GF-D8 (cell line): ENCODE results near the gene DLX2.

ENCODE experiments used
- DNase-seq: peaks from one replicate; lab custom pipeline; 2025; lab: John Stamatoyannopoulos, UW

Gene DLX2

DNA sequence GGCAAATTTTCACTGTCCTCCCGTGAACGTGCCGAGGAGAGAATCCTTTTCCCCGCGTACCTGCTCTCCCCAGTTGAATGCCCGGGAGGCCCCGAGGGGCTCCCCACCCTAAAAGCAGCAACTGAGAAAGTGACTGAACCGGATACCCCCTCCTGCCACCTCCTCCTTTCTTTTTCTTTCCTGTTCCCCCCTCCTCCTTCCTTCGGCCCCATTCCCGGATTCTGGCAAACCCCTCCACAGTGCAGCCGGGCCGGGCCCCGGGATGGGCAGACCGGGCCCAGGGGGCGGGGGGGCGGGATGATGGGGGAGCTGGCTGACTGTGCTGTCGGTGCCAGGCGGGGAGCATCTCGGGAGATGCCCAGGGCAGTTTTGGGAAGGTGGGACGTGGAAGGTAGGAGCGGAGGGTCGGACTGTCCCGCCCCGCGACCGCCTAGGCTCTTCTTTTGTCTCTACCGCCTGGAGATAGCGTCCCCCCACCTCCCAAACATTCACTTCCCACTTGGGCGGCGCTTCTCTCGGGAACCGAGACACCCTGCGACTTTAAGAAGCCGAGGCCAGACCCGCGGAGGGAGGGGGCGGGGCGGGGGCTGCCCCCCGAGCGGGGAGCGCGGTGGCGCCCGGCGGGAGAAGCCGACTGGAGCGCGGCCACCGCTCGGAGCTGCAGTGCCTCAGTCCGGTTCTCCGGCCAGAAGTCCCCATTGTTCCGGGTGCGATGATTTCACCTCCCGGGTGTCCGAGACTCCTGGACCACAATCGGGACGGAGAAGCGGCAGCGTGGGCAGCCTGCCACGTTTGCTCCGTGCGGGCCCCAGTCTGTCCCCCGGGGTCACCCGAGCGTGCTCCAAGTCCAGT lies 8.2 kb downstream of the DLX2 start:
- DNase-seq: no peak

DNA sequence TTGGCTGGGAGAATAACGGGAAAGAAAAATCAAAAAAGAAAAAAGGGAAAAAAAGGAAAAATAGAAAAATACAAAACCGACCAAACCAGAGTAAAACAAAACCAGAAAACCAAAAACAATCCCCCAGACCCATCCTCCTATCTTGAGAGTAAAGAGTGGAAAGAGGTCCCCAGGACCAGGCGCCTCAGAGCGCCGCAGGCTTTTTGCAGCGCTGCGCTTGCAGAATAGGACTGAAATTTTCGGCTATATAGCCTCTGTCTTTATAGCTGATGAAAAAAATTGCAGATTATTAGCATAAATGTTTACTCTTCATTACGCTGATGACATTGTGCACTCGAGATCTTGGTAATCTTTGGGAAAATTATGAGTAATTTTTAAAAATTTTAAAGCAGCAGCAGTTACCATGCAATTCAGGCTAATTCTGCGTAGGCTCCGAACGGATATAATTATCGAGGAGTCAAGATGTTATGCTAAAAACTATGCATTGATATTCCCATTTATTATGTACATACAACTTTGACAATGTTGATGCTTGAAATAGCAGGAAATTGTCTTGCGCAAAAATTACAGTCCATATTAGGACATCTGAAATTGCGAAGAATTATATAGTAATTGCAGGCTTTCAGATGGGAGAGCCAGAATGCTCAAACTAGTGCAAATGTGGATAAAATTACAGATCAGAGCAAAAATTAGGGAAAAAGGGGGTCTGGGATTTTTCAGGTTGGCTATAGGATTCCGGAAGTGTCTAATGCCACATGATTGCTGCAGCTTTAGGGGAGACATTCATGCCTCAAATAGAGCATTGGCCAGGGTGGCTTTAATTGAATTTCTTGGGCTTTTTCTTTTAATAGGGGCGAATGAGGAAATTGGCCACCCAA lies 9.0 kb downstream of the DLX2 start:
- DNase-seq: no peak

DNA sequence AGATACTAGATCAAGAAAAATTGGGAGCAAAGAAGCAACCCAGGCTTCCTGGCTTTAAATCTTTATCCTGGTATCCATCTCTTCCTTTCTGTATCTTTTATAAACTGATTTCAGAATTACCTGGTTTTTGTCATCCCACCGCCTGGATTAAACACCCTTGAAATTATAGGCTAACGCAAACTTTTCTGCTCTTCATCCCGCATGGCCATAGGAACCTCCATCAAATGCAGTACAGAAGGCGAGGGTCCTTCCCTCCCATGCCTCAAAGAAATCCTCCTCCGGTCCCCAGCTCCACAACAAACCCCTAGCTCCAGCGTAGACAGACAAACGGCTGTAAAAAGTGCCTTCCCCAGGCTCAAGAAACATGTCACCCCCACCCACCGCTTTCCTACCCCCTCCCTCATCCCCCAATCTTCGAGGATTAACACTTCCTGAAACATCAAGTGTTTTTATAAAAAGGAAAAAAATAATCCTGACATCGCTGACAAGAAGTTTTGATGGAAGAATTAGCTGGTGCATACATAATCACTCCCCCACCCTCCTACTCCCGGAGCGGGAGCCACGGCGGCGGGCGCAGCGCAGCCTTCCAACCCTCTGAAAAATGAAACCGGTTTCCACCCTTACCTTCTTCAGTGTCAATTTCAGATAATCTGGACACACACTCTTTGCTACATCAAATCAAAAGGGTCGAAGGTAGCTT lies 9.8 kb downstream of the DLX2 start:
- no peak for DNase-seq

DNA sequence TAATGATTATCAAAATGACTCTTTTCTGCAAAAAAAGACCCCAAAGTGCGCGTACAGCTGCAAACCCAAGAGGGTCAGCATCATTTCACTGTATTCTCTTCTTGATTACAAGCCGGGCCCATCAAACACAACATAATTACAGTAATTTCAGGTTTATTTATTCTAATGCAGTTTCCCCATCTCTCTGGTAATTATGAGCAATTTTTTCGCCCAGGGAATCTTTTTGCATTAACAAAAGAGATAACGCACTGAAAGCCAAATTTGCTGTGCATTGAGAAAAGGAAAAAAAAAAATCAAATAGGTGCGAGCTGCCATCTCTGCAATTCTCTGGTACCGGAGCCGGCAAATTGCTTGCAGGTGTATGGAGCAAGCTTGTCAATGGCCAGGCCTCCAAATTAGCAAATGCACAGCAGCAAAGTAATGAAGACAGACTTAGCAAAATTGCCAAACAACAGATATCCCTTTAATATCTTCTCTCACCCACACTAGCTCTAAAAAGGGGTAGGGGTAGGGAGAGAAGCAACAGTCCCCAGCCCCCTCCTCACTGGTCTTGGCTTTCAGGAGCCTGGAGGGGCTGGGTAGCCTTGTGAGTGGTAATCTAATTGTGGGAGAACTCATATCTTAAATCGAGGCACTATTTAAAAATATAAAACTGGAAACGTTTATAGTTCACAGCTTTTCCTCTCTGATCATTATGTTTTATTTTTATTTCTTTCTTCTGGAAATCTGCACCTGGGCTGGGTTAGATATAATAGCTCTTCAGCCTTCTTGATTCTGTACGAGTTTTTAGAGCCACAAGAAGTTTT lies 10.7 kb downstream of the DLX2 start:
- DNase-seq: no peak

DNA sequence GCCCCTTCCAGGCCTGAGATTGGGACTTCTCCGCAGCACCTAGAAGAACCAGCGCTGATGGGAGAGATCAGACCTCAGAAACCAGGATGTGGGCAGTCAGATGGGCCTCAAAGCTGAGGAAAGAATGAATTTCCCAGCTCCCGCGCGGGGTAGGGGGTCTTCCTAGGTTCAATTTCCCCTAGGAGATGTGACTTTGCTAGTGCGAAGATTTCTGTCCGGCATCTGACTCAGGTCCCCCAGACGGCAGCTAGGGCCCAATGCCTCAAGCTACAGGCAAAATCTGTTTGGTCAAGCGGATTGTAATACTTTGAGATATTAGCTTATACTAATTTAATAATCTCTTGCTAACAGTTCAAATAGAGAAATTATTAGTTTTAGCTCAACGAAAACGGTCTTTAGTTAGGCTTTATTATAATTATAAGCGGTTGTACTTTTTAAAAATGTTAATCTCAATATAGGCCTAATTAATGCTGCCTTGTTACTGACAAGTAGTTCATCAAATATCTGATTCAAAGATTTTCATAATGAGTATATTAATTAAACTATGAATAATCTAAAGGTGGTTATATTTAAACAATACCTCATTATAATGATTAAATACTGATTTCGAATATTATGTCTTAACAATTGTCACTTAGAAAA lies 11.6 kb downstream of the DLX2 start:
- DNase-seq: no peak

DNA sequence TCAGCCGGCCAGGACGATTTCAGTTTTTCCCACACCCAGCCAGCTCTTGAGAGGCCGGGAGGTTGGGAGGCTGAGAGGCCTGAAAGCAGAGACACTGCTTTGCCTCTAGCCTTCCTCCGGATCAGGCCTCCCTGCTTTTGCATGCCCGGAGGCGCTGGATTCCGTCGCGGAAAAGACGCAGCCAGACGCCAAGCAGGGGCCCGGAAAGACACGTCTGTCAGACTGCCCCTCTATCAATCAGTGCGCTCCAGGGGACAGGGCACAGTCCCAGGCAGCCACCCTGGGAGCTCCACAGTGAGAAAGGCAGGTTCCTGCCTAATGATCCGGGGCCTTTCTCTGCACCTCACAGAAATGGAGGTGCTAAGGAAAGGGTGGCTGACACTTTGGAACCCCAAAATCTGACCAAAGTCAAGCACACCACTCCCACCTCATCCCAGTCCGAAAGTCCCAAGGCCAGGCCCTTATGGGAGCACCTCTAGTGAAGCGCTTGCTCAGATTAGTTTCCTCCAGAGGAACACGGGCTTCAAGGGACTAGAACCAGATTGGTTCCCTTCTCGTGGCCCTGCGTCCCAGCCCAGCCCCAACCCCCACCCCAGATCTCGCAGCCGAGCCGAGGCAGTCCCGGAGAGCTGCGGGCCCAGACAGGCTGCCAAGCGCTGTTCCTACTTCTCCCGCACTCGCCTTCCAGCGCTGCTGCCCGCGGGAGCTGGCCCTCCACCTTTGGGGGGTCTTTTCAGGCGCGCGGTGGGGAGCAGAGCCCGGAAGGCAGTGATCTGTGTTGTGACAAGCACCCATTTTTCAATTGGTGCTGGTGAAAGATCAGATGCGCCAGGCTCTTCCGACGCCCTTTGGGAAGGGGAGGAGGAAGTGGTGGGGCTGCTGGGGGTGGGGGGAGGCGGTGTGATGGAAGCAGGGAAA lies 12.4 kb downstream of the DLX2 start:
- DNase-seq: no peak

DNA sequence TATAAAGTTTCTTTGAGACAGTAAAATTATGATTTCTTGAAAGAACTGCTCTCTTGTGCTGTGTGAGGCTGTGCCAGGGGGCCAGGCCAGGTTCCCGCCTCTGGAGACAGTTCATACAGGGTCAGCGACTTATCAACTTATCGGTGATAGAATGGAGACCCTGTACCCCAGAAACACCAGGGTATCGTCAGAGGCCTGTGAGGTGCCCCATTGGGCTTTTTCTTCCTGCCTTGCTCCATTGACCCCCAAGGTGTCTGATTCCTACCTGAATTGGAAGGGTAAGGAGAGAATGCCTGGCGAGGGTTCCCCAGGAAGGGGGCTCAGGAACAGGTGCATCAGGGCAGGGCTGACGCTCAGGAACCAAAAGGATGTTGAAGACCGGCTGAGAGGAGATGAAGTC lies 13.1 kb downstream of the DLX2 start:
- no peak for DNase-seq

DNA sequence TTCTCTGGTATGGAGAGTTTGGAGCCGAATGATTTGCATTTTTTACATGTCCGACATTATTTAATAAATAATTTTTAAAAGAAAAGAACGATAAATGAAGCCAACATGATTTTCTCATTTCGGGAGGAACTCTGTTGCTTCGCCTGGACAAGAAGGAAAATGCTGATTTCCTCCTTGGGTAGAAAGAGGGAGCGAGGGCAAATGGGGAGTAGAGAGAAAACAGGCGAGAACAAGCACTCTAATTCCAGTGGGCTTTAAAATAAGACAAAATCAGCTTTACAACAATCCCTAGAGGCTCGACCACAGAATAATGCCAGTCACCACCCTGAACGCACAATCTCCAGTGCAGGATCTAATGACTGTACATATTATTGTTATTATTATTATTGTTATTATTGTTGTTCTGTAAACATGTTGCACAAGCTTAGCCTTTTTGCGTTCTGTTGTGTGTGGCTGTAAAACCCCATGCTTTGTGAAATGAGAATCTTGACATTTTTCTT lies 13.6 kb downstream of the DLX2 start:
- no peak for DNase-seq

DNA sequence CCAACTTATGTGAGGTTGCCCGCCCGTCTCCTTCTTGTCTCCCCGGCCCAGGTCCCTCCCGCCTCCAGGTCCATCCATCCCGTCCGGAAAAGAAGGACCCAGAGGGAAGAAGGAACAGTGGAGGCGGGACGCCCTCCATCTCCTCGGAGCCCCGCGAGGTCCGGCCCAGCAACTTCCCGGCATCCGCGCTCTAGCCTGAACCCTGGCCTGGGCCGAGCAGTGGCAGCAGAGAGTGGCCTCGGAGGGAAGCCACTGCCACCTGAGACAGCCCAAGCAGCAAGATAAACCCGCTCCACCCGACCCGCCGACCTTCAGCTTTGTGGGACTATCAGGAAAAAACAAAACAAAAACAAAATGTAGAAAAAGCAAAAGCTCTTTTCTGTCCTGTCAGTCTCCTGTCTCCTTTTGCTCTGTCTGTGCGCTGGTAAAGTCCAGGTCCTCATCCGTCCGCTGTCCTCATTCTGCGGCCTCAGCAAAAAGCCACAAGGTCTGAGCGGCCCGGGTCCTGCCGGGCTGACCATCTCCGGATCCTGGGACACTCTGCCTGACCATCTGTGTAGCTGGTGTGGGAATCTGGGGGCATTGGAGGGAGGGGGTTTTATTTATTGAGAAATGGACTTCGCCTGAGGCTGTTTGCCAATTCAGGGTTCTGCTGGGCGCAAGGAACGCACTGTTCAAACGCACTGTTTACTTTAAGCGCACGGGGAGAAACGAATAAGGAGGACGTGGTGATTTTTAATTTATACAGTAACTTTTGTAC lies 14.3 kb downstream of the DLX2 start:
- no peak for DNase-seq

DNA sequence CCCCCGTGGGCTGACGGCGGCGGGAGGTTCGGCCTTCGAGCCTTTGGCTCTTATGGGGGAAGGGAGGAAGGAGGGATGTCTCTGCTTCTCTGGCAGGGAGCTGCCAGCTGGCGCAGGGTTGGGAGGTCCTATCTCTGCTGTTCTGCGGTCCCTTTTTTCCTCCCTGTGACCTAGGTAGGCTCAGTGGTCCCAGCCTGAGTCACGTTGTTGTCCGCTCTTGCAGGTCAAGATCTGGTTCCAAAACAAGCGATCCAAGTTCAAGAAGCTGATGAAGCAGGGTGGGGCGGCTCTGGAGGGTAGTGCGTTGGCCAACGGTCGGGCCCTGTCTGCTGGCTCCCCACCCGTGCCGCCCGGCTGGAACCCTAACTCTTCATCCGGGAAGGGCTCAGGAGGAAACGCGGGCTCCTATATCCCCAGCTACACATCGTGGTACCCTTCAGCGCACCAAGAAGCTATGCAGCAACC lies 14.9 kb downstream of the DLX2 start:
- no peak for DNase-seq

DNA sequence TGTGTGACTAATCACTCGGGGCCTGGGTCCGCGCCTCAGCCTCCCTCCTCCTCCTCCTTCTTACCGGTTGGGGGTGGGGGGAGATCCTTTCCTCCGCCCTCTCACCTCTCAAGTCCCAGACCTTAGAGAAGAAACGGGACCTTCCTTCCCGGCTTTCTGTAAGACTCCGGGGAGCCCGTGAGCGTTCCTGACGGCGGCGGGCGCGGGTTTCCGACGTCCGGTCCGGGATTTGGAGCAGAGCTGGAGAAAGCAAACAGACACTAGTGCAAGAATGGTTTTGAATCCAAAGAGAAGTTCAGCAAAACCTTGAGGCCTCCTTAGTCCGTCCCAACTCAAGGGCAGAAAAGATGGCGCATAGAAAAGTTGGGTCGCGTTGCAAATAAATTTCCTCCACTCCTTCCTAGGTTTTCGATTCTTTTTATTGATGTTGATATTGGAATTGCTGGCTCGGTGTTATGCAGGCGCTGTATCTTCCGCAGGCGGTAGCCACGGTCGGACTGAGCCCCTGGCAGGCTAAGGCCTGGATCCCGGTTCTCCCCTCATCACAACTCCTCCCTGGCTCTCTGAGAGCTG lies 15.4 kb downstream of the DLX2 start:
- no peak for DNase-seq

DNA sequence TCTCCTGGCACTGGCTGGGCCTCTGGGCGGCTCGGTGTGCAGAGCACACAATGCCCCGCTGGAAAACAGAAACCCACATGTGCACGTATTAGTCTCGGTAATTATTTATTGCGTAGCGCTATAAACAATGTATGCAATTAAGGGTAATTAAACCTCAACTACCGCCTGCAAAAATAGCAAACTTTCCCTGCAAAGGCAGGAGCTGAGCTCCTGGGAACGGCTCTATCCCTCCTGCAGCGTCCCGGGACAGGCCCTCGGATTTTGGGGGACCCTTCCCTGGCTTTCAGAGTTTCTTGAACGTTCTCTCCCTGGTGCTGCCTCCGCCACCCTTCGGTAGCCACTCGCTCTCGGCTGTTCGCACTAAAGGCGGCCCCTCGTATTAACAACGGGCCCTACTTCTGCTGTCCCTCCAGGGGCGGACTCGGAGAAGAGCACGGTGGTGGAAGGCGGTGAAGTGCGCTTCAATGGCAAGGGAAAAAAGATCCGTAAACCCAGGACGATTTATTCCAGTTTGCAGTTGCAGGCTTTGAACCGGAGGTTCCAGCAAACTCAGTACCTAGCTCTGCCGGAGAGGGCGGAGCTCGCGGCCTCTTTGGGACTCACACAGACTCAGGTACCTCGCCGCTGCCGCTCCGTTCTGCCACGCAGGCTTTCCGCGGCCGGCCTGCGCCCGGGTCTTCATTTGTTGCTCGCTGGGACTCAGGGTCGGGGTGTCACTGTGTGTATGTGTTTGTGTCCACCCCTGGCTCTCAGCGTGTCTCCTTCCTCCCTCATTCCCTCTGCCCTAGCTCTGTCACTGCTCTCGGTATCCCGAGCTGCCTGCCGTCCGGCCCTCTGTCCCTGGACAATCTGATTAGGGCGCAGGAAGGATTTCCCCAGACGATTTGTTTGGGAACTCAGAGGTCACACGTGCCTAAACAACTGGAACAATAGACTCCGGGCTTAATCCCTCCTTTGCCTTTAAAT lies 16.2 kb downstream of the DLX2 start:
- DNase-seq: no peak

DNA sequence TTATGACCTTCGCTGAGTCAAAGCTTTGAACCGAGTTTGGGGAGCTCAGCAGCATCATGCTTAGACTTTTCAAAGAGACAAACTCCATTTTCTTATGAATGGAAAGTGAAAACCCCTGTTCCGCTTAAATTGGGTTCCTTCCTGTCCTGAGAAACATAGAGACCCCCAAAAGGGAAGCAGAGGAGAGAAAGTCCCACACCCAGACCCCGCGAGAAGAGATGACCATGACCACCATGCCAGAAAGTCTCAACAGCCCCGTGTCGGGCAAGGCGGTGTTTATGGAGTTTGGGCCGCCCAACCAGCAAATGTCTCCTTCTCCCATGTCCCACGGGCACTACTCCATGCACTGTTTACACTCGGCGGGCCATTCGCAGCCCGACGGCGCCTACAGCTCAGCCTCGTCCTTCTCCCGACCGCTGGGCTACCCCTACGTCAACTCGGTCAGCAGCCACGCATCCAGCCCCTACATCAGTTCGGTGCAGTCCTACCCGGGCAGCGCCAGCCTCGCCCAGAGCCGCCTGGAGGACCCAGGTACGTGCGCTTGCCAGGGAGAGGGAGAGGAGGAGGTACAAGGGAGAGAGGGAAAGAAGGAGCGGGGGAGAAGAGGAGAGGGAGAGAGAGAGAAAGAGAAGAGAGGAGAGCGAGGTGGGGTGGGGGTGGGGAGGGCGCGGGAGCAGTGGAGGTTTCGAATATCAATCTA lies 17.1 kb downstream of the DLX2 start, which contains the start of gene DLX1:
Gene DLX1, plus strand, starts transcription at position 48 of the 700 bp plus-strand sequence. Its CDS starts 171 bp downstream, at position 219.
- no peak for DNase-seq

DNA sequence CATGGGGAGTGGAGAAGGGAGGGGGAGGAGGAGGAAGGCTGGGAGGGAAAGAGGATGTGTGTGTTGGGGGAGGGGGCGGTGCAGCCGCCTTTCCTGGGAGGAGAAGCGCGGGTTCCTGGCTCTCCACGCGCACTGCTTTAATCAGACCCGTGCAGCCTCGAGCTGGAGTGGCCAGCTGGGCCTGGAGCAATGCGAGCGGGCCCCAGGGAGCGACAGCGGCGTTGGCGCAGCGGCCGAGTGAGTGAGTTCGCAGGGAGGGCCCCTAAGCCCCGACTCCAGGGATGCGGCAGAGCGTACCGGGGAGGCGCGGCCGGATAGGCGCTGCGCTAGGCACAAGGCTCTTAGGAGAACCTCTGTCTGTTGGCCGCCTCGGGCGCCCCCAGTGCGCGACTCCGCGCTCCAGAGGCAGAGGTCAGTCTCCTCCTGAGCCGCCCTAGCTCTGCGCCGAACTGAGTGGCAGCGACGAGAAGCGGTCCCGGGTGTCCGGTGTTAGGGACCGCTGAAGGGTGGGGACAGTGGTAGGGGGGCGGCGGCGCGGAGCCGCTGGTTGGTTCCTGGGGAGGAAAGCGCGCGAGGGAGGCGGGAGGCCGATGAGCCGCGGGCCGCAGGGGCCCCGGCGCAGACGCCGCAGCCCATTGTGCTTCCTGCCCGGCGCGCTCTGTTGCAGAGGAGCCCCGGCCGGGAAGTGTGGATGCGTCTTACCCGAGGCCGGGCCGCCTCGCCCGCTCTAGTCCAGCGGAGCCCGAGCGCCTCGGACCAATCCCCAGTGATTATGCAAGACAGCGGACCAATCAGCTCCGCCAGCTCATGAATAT lies 17.8 kb downstream of the DLX2 start:
- peak; percentile 80 for DNase-seq

DNA sequence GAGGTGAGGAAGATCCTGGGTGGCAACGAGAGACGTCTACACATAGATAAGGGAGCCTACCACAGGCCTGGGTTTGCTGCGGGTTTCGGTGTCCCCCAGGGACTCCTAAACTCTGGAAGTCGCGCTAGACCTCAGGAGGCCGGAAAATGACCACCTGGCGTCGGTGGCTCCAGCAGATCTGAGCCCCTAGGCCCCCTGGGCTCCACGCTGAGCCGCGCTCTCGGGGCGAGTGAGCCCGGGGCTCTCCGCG lies 18.4 kb downstream of the DLX2 start:
- DNase-seq: peak; percentile 48
